HEK293 (cell line): ENCODE data around the gene RPS6KA2.

ENCODE experiments used
- CTCF ChIA-PET: fragments of 350-600 bp; formaldehyde crosslinking; extraction: SDS; loops from one replicate; lab custom pipeline; 2021; ENCODE audit warnings: antibody characterized with exemption; lab: Yijun Ruan, JAX
- POLR2A ChIA-PET: fragments of 300-600 bp; formaldehyde crosslinking; extraction: SDS; loops from one replicate; lab custom pipeline; 2020; ENCODE audit warnings: antibody characterized with exemption, inconsistent platforms; lab: Yijun Ruan, JAX
- H3K27ac ChIP-seq: fragments of 200-500 bp; sonication (Bioruptor generic); 2 replicates; pipeline ENCODE4 v1.5.1; 2014; ENCODE audit warnings: low read depth, low read length, control low read depth, inconsistent platforms; ENCODE audit errors: extremely low read depth
- H3K36me3 ChIP-seq, 2 experiments: fragments of 200-500 bp in 1 of 2; sonication (Bioruptor generic) in 1 of 2; 1 replicate in 1 of 2; 2 replicates in 1 of 2; pipeline ENCODE4 v1.5.1; 2014 to 2017; ENCODE audit warnings: inconsistent platforms in 2 of 2, low read length in 2 of 2; ENCODE audit not compliant: control insufficient read depth in 2 of 2, insufficient read depth in 1 of 2
- H3K4me1 ChIP-seq: fragments of 200-500 bp; sonication (Bioruptor generic); 2 replicates; pipeline ENCODE4 v1.5.1; 2014; ENCODE audit warnings: mild to moderate bottlenecking, low read length, inconsistent platforms; ENCODE audit not compliant: control insufficient read depth, insufficient read depth
- H3K4me3 ChIP-seq: 2 replicates; pipeline ENCODE4 v1.5.1; 2011; ENCODE audit warnings: low read depth, mild to moderate bottlenecking, control low read depth, low read length, moderate library complexity
- H3K9me3 ChIP-seq: fragments of 200-500 bp; sonication (Bioruptor generic); 2 replicates; pipeline ENCODE4 v1.5.1; 2014; ENCODE audit warnings: low read depth, low read length, inconsistent platforms; ENCODE audit not compliant: control insufficient read depth, insufficient read depth
- IKZF3 ChIP-seq: fragments of 450-650 bp; IDR thresholded peaks from 2 replicates; pipeline ENCODE4 v1.5.0; 2018; ENCODE audit warnings: missing biosample characterization, mild to moderate bottlenecking, missing genetic modification characterization, moderate library complexity
- SALL2 ChIP-seq: fragments of 450-650 bp; formaldehyde crosslinking; IDR thresholded peaks from 2 replicates; pipeline ENCODE4 v1.5.0; 2017; ENCODE audit warnings: missing biosample characterization, mild to moderate bottlenecking, missing genetic modification characterization, borderline replicate concordance
- ZBTB20 ChIP-seq: fragments of 450-650 bp; formaldehyde crosslinking; IDR thresholded peaks from 2 replicates; pipeline ENCODE4 v1.5.1; 2016; ENCODE audit warnings: missing biosample characterization, missing genetic modification characterization
- ZBTB21 ChIP-seq: fragments of 450-650 bp; formaldehyde crosslinking; IDR thresholded peaks from 2 replicates; pipeline ENCODE4 v1.5.1; 2017; ENCODE audit warnings: missing biosample characterization, missing genetic modification characterization
- ZNF114 ChIP-seq: fragments of 450-650 bp; formaldehyde crosslinking; IDR thresholded peaks from 2 replicates; pipeline ENCODE4 v1.5.0; 2017; ENCODE audit warnings: missing biosample characterization, missing genetic modification characterization
- ZNF146 ChIP-seq: fragments of 450-650 bp; formaldehyde crosslinking; IDR thresholded peaks from 2 replicates; pipeline ENCODE4 v1.5.1; 2016; ENCODE audit warnings: missing biosample characterization, missing genetic modification characterization
- ZNF23 ChIP-seq: fragments of 450-650 bp; formaldehyde crosslinking; IDR thresholded peaks from 2 replicates; pipeline ENCODE4 v1.5.1; 2016; ENCODE audit warnings: missing biosample characterization, missing genetic modification characterization, borderline replicate concordance
- ZNF366 ChIP-seq: fragments of 450-650 bp; formaldehyde crosslinking; conservative IDR thresholded peaks from 2 replicates; pipeline ENCODE4 v1.5.1; 2016; ENCODE audit warnings: missing biosample characterization, missing genetic modification characterization
- ZNF391 ChIP-seq: fragments of 450-650 bp; formaldehyde crosslinking; IDR thresholded peaks from 2 replicates; pipeline ENCODE4 v1.5.1; 2016; ENCODE audit warnings: low read depth, missing biosample characterization, missing genetic modification characterization, borderline replicate concordance
- ZNF473 ChIP-seq: fragments of 450-650 bp; formaldehyde crosslinking; IDR thresholded peaks from 2 replicates; pipeline ENCODE4 v1.5.1; 2017; ENCODE audit warnings: missing biosample characterization, missing genetic modification characterization
- ZNF521 ChIP-seq: fragments of 450-650 bp; formaldehyde crosslinking; IDR thresholded peaks from 2 replicates; pipeline ENCODE4 v1.5.1; 2017; ENCODE audit warnings: missing biosample characterization, mild to moderate bottlenecking, missing genetic modification characterization
- ZNF658 ChIP-seq: fragments of 450-650 bp; formaldehyde crosslinking; IDR thresholded peaks from 2 replicates; pipeline ENCODE4; 2016; ENCODE audit warnings: missing biosample characterization, missing genetic modification characterization
- ZNF660 ChIP-seq: fragments of 450-650 bp; IDR thresholded peaks from 2 replicates; pipeline ENCODE4 v1.5.1; 2018; ENCODE audit warnings: missing biosample characterization, mild to moderate bottlenecking, missing genetic modification characterization
- ZNF776 ChIP-seq: fragments of 450-650 bp; formaldehyde crosslinking; IDR thresholded peaks from 2 replicates; pipeline ENCODE4 v1.5.0; 2017; ENCODE audit warnings: missing biosample characterization, missing genetic modification characterization, borderline replicate concordance
- ZNF785 ChIP-seq: fragments of 450-650 bp; formaldehyde crosslinking; IDR thresholded peaks from 2 replicates; pipeline ENCODE4 v1.5.1; 2016; ENCODE audit warnings: missing biosample characterization, missing genetic modification characterization
- ZNF792 ChIP-seq: fragments of 450-650 bp; formaldehyde crosslinking; IDR thresholded peaks from 2 replicates; pipeline ENCODE4 v1.5.1; 2016; ENCODE audit warnings: missing biosample characterization, missing genetic modification characterization
- ZNF837 ChIP-seq: fragments of 450-650 bp; formaldehyde crosslinking; IDR thresholded peaks from 2 replicates; pipeline ENCODE4 v1.5.1; 2016; ENCODE audit warnings: missing biosample characterization, missing genetic modification characterization
- ZNF843 ChIP-seq: fragments of 450-650 bp; formaldehyde crosslinking; IDR thresholded peaks from 2 replicates; pipeline ENCODE4 v1.5.1; 2016; ENCODE audit warnings: missing biosample characterization, missing genetic modification characterization
- ZSCAN16 ChIP-seq: fragments of 450-650 bp; formaldehyde crosslinking; IDR thresholded peaks from 2 replicates; pipeline ENCODE4 v1.5.1; 2016; ENCODE audit warnings: missing biosample characterization, missing genetic modification characterization
- TF ChIP-seq, protein P1 (sequence below): fragments of 450-650 bp; formaldehyde crosslinking; IDR thresholded peaks from 2 replicates; pipeline ENCODE4 v1.5.1; 2017; ENCODE audit warnings: missing biosample characterization, missing genetic modification characterization
- TF ChIP-seq, protein P2 (sequence below): fragments of 450-650 bp; formaldehyde crosslinking; IDR thresholded peaks from 2 replicates; pipeline ENCODE4 v1.5.1; 2017; ENCODE audit warnings: missing biosample characterization, missing genetic modification characterization
- TF ChIP-seq, protein P3 (sequence below): fragments of 450-650 bp; formaldehyde crosslinking; IDR thresholded peaks from 2 replicates; pipeline ENCODE4 v1.5.1; 2017; ENCODE audit warnings: missing biosample characterization, mild to moderate bottlenecking, missing genetic modification characterization, moderate library complexity

RPS6KA2 gene

DNA sequence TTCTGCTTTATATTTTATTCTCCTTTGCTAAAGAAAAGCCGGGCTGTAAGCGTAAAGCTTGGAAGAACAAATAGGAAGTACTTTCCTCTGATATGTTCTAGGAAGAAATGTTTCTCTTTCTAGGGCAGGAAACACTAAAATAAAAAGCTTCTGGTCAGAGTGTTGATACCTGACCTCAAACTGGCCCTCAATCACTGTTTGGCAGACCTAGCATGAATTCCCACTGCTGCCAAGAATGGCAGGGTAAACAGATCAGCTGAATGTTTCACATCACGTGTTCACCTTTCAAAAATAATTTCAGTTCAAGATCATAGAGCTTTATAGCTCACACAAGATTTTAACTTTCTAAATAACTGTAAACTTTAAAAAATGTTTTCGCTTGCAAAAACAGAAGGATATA lies 247.3 kb downstream of the RPS6KA2 start (continued):
- TF ChIP-seq, protein P1, sequence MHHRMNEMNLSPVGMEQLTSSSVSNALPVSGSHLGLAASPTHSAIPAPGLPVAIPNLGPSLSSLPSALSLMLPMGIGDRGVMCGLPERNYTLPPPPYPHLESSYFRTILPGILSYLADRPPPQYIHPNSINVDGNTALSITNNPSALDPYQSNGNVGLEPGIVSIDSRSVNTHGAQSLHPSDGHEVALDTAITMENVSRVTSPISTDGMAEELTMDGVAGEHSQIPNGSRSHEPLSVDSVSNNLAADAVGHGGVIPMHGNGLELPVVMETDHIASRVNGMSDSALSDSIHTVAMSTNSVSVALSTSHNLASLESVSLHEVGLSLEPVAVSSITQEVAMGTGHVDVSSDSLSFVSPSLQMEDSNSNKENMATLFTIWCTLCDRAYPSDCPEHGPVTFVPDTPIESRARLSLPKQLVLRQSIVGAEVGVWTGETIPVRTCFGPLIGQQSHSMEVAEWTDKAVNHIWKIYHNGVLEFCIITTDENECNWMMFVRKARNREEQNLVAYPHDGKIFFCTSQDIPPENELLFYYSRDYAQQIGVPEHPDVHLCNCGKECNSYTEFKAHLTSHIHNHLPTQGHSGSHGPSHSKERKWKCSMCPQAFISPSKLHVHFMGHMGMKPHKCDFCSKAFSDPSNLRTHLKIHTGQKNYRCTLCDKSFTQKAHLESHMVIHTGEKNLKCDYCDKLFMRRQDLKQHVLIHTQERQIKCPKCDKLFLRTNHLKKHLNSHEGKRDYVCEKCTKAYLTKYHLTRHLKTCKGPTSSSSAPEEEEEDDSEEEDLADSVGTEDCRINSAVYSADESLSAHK (tag by site-specific recombination): no peak
- no peak for TF ChIP-seq ZNF366 (tag by site-specific recombination)

DNA sequence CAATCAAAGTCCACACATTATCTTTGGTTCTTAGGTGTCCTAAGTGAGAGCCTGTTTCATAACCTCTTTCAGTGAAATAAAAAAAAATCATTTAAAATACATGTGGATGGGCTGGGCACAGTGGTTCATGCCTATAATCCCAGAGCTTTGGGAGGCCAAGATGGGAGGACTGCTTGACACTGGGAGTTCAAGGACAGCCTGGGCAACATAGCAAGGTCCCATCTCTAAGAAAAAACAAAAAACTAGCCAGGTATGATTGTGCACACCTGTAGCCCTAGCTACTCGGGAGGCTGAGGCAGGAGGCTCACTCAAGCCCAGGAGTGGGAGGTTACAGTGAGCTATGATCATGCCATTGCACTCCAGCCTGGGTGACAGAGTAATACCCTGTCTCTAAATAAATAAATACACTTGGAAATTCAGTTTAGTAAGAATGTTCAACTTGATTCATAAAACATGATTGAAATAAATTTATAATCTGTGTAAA lies 247.9 kb downstream of the RPS6KA2 start:
- Histone ChIP-seq H3K4me3 (no peak overlapping the region), H3K4me1 (0 out of 2 replicates have a peak, but pooled peaks cover 3% of the 10 kb centered on the region), H3K27ac (no peak overlapping the region), H3K36me3 (no peaks in the 10 kb centered on the region), H3K9me3 (no peaks in the 10 kb centered on the region)
- TF ChIP-seq, protein P2, sequence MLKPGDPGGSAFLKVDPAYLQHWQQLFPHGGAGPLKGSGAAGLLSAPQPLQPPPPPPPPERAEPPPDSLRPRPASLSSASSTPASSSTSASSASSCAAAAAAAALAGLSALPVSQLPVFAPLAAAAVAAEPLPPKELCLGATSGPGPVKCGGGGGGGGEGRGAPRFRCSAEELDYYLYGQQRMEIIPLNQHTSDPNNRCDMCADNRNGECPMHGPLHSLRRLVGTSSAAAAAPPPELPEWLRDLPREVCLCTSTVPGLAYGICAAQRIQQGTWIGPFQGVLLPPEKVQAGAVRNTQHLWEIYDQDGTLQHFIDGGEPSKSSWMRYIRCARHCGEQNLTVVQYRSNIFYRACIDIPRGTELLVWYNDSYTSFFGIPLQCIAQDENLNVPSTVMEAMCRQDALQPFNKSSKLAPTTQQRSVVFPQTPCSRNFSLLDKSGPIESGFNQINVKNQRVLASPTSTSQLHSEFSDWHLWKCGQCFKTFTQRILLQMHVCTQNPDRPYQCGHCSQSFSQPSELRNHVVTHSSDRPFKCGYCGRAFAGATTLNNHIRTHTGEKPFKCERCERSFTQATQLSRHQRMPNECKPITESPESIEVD (tag by site-specific recombination): no peak
- TF ChIP-seq ZNF114 (tag by site-specific recombination): no peak
- TF ChIP-seq ZNF776 (tag by site-specific recombination): no peak
- TF ChIP-seq, protein P3, sequence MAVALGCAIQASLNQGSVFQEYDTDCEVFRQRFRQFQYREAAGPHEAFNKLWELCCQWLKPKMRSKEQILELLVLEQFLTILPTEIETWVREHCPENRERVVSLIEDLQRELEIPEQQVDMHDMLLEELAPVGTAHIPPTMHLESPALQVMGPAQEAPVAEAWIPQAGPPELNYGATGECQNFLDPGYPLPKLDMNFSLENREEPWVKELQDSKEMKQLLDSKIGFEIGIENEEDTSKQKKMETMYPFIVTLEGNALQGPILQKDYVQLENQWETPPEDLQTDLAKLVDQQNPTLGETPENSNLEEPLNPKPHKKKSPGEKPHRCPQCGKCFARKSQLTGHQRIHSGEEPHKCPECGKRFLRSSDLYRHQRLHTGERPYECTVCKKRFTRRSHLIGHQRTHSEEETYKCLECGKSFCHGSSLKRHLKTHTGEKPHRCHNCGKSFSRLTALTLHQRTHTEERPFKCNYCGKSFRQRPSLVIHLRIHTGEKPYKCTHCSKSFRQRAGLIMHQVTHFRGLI (tag by site-specific recombination): no peak
- no peak for TF ChIP-seq ZNF23 (tag by site-specific recombination)
- no peak for TF ChIP-seq SALL2
- TF ChIP-seq ZNF521 (tag by site-specific recombination): no peak
- no peak for TF ChIP-seq ZBTB20 (tag by site-specific recombination)
- no peak for TF ChIP-seq ZSCAN16
- no peak for TF ChIP-seq IKZF3 (tag by site-specific recombination)
- TF ChIP-seq ZNF792: no peak
- TF ChIP-seq ZNF391 (tag by site-specific recombination): no peak
- no peak for TF ChIP-seq ZBTB21 (tag by site-specific recombination)
- TF ChIP-seq ZNF785 (tag by site-specific recombination): no peak
- no peak for TF ChIP-seq ZNF837 (tag by site-specific recombination)
- no peak for TF ChIP-seq ZNF146
- TF ChIP-seq ZNF660 (tag by site-specific recombination): no peak
- TF ChIP-seq ZNF843 (tag by site-specific recombination): no peak
- TF ChIP-seq ZNF658: no peak
- no peak for TF ChIP-seq ZNF473 (tag by site-specific recombination)
- CTCF ChIA-PET: interaction anchor here (0.6 to 4.6 kb wide), 9 partner anchors 12 to 103 kb away, joined by 3 to 37 read pairs (median 4); no protein-coding TSS in a partner anchor
- POLR2A ChIA-PET: interaction anchor here (1.4 kb wide), 1 partner anchor 248 kb away, joined by 3 read pairs; the partner anchor contains the start of gene RPS6KA2
